Renal cortex interstitium (tissue), 11 donors: ENCODE results near the gene PCNX4. TPM values are rescaled to one million over a fixed set of nuclear protein-coding genes. Genes with fewer than 3 reads are reported as not detected.
A peak's percentile ranks its signal among the peaks of the same experiment; 100 is the strongest.
"Not testable (repeated sequence)": the region's sequence is repeated elsewhere in the genome, so short reads cannot be mapped to it uniquely, and the experiment has no call there.

ENCODE experiments used
- DNase-seq, 11 donors: peaks; one replicate each; pipeline ENCODE4 v3.0.0-alpha.2; 2013; ENCODE audit warnings: low read depth in 9 of 11, low spot score in 4 of 11; ENCODE audit errors: extremely low read depth in 1 of 11
- polyA plus RNA-seq, 3 donors: library from polyadenylated mRNA; unstranded; fragments of 120-200 nt; gene quantifications; one replicate each; pipeline ENCODE4 v1.2.1, GENCODE V29; 2013; ENCODE audit not compliant: insufficient read length in 3 of 3

PCNX4 gene
- polyA plus RNA-seq, 3 donors = 82.3 to 109 (median 105) TPM

DNA sequence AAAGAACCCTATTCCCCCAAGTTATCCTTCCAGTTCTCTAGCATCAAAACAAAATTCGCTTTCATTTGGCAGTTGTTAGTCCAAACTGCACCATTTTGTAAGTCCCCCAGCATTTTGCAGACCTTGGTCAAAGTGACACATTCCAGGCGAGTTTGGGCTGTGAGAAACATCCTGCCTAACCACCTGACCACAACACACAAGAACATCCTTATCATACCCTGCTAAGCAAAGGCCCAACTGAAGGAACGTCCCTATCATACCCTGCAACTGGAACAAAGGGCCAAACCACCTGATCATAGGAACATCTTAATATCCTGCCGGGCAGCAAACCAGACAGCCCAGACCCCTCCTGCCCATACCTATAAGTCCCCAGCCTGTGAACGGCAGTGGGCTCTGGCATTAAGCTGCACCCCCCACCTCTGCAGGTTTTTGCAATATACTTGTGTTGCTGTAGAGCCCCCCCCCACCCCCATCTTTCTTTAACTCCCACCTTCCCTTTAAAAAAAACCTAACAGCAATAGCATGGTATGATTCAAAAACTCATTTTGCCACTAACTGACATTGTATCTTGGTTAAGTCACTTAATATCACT is 2.7 kb downstream of the PCNX4 start:
- no peak for DNase-seq

DNA sequence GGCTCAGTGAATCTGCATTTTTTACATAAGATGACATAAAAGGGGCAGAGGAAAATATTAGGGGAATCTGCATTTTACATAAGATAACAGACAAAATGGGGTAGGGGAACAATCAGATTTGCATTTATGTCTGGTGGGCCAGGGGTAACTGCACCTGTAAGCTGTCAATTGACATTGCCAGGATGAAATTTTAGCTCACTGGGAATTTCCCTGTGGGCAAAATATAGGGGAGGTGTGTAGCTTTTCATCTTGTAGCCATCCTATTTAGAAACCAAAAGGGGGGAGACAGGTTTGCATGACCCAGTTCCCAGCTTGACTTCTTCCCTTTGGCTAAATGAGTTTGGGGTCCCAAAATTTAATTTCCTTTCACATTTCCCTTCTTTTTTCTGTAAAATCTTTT is 3.5 kb downstream of the PCNX4 start:
- no peak for DNase-seq

- DNase-seq = no peak
Measured at GRCh38 chr14:60095781-60096450, 4.2 kb downstream of the PCNX4 start.

- no peak for DNase-seq
Measured at GRCh38 chr14:60097974-60098373, 6.3 kb downstream of the PCNX4 start.

GRCh38 chr14:60099855-60100254 is 8.1 kb downstream of the PCNX4 start:
- DNase-seq = not testable (repeated sequence)

GRCh38 chr14:60101786-60102185 is 10.1 kb downstream of the PCNX4 start:
- DNase-seq = no peak

GRCh38 chr14:60102389-60102788 is 10.7 kb downstream of the PCNX4 start:
- no peak for DNase-seq

GRCh38 chr14:60106339-60106738 is 14.6 kb downstream of the PCNX4 start:
- DNase-seq = no peak

DNA sequence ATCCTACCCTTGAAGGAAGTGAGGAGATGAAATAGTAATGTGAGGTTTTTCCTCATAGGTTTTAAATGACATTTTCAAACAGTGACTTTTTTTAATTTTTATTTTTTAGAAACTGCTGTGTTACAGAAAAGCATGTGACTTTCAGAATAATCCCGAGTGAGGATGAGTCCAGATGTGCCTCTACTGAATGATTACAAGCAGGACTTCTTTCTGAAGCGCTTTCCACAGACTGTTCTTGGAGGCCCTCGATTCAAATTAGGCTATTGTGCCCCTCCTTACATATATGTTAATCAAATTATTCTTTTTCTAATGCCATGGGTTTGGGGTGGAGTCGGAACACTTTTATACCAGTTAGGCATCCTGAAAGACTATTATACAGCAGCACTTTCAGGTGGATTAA is 15.8 kb downstream of the PCNX4 start:
- DNase-seq = no peak

- DNase-seq = no peak
Measured at GRCh38 chr14:60111732-60112131, 20.0 kb downstream of the PCNX4 start.

- no peak for DNase-seq
Measured at GRCh38 chr14:60114881-60115280, 23.2 kb downstream of the PCNX4 start.

DNA sequence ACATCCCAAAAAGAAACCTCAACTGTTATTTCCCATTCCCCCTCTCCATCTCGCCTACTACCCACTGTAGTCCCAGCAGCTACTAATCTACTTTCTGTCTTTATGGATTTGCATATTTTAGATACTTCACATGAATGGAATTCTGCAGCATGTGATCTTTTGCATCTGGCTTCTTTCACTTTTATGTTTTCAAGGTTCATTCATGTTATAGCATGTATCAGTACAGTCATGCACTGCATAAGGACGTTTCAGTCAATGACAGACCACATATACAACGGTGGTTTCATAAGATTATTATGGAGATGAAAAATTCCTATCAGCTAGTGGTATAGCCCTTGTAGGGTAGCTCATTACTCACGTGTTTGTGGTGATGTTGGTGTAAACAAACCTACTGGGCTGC is 24.5 kb downstream of the PCNX4 start:
- DNase-seq = no peak

GRCh38 chr14:60125918-60126317 is 34.2 kb downstream of the PCNX4 start:
- no peak for DNase-seq

- no peak for DNase-seq
Measured at GRCh38 chr14:60133487-60133886, 41.8 kb downstream of the PCNX4 start.

DNA sequence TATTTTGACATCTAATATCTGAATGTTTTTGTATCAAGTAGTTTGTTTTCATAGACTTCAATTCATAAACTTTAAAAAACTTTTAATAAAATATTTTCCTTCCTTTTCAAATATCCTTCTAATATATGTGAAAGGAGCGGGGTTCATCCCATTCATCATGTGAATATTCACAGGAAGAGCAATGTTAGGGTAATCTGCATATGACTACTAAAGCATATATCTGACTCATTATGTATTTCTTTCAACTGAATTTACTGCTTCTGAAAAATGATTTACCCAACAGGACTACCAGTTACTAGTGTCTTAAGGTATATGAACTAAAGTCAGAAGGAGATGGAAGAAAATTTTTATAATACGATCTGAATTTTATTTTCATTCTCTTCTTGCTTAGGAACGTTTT is 43.0 kb downstream of the PCNX4 start:
- no peak for DNase-seq

DNA sequence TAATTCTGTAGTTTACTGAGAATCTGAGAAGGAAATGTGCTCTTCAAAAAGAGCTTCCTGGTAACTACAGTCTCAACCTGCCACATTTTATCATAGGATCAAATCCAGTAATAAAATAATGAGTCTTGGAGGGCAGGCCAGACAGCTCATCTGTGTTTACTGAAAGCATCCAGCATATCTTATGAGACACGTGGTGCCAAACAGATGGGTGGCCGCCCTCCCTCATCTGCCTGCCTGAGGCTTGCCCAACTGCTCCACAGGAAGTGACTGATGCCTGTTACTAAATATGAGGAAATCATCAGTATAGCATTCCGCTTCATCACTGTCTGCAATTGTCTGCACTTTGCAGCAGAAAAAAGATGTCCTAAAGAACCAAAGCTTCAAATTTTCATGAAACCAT is 60.0 kb downstream of the PCNX4 start:
- DNase-seq = no peak

- DNase-seq = no peak
Measured at GRCh38 chr14:60153991-60154390, 62.3 kb downstream of the PCNX4 start.

- DNase-seq = no peak
Measured at GRCh38 chr14:60154671-60155070, 62.9 kb downstream of the PCNX4 start.

DNA sequence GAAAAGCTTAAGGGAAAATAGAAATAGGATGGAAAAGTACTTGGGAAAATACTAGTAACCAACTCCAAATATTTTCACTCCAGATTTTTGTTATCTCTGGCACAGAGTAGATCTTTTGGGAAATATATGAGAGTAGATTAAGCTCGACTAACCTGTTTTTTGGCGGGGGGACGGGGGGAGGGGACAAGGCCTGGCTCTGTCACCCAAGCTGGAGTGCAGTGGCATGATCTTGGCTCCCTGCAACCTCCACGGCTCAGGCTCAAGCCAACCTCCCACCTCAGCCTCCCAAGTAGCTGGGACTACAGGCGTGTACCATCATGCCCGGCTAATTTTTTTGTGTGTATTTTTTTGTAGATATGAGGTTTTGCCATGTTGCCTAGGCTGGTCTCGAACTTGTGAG is 68.7 kb downstream of the PCNX4 start:
- DNase-seq = no peak

DNA sequence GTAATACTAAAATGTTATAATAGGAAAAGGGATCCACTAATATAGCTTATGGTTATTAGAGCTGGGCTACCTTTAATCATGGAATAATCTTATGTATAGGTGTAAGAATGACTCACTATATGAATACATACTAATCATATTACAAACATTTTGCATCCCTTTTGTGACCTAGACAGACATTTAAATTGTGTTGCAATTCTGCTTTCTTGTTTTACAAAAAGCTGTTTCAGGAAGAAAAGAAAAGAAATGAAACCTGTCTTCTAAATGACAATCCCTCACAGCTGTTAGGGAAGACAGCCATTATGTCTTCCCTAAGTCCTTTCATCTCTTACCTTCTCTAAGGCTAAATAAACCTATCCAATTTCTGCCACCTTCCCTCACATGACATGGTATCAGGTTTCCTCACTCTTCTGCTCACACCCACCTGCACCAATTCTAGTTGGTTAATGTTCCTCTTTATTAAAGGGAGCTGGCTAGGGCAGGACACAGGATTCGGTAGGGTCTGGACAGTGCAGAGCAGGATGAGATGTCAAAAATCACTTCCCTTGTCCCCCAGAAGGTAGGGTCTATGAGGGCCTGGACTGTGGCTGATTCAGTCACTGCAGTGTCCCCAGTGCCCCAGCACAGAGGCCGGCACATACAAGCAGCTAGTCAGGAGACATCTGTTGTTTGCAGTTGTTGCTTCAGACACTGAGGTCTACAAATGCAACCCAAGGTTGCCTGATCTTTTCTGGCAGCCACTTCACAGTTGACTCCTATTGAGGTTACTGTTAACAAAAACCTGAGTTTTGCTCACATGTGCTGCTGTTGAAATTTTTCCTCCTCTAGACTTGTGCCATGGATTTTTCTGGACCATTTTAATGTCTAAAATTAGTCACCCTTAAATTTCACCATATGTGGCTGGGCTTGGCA is 69.7 kb downstream of the PCNX4 start:
- peak in 1 of 11 donors; percentile 49 for DNase-seq
